WI38 (cell line): Measurements from ENCODE around the gene METAP2.

Source experiments
- H3K4me3 ChIP-seq: 2 replicates; pipeline ENCODE4 v1.5.1; 2011; ENCODE audit warnings: low read depth, mild to moderate bottlenecking, control low read depth, low read length
- TF ChIP-seq, protein P1 (sequence below): IDR thresholded peaks from 2 replicates; pipeline ENCODE4 v1.5.1; 2012; ENCODE audit warnings: low read depth, mild to moderate bottlenecking, control low read depth, low read length

METAP2 gene

DNA sequence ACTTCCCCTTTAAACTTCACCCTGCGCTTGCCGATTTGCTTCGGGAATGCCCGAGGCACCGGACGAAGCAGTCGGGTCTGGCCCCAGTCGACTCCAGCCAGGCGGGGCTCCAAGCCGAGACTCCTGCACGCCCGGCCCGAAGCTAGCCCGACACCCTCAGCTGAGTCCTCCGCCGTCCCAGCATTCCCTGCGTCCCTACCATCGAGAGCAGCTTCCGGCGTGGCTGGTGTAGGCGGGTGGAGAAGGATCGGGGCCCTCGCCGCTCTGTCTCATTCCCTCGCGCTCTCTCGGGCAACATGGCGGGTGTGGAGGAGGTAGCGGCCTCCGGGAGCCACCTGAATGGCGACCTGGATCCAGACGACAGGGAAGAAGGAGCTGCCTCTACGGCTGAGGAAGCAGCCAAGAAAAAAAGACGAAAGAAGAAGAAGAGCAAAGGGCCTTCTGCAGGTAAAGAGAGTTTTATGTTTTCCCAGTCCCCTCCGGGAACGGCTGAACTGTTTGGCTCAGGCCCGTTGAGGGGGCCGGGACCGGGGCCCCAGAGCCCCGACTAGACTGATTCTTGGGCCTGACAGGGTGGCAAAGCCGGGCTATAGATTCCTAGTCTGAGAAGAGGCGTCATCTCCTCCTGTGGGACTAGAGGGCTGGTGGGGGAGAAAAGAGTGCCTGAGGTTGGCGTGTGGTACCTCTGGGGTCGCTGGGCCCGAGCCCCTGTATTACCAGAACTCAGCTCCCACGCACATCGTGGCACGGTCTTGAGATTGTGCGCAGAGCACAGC lies at the start of gene METAP2:
Gene METAP2 (plus strand): TSS at position 269 of the 776 bp plus-strand sequence. CDS start 28 bp downstream, at position 297.
- TF ChIP-seq, protein P1, sequence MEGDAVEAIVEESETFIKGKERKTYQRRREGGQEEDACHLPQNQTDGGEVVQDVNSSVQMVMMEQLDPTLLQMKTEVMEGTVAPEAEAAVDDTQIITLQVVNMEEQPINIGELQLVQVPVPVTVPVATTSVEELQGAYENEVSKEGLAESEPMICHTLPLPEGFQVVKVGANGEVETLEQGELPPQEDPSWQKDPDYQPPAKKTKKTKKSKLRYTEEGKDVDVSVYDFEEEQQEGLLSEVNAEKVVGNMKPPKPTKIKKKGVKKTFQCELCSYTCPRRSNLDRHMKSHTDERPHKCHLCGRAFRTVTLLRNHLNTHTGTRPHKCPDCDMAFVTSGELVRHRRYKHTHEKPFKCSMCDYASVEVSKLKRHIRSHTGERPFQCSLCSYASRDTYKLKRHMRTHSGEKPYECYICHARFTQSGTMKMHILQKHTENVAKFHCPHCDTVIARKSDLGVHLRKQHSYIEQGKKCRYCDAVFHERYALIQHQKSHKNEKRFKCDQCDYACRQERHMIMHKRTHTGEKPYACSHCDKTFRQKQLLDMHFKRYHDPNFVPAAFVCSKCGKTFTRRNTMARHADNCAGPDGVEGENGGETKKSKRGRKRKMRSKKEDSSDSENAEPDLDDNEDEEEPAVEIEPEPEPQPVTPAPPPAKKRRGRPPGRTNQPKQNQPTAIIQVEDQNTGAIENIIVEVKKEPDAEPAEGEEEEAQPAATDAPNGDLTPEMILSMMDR: no peak
- H3K4me3 ChIP-seq: peak within 1 kb of the TSS; percentile 83

DNA sequence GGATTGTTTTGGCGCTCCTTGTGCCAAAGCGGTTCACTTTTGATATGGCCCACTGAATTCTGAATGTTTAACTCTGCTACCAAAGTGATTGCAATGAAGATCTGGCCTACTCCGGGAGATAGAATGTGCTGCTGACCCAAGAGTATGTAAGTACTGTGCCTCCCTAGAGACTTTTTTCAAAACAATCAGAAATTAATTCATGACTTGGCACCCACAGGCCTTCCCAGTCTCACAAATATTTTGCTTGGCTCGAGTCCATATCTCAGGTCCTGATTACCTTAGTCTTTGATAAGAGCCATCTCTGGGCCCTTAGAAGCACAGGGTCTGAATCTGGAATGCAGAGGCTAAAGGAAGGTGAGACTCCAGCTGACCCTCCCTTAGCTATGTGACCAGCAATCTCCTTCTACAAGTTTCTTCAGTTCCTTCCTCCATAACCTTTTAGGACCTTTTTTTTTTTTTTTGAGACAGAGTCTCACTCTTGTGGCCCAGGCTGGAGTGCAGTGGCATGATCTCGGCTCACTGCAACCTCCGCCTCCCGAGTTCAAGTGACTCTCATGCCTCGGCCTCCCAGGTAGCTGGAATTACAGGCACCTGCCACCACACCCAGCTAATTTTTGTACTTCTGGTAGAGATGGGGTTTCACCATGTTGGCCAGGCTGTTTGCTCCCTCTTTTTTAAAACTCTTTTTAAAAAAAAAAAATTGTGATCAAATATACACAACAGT lies 49.5 kb upstream of the METAP2 start:
- TF ChIP-seq, protein P1: no peak

DNA sequence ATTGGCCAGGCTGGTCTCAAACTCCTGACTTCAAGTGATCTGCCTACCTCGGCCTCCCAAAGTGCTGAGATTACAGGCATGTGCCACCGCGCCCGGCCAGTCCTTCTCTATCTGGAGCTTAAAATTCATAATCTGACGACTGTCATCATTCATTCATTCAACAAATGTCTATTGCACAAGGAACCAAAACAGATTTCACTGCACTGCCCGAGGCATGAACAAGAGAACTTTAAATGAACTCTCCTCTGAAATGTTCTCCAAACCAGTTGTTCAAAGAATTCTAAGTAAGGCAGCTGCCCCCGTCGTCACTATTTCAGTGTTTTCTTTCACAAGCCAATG lies 44.8 kb upstream of the METAP2 start:
- TF ChIP-seq, protein P1: no peak
- H3K4me3 ChIP-seq: no peak overlapping the region

More for the DNA sequence above, 49.5 kb upstream of the METAP2 start:
- no peak overlapping the region for H3K4me3 ChIP-seq

DNA sequence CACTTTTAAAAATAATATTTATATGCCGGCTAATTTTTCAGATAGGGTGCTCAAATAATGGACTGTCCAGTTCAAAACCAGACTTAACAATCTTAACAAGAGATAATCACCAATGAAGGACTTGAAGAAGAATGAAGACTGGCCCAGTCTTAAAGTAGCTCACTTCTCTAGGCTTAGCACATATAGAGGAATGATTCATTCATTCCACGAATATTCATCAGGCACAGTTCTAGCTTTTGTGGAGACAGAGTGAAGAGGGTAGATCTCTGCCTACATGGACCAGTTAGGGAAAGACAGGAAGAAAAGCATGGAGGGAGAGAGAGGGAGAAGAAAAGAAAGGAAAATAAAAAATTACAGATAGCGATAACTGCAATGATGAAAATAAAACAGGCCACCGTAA lies 42.8 kb upstream of the METAP2 start:
- TF ChIP-seq, protein P1: no peak

DNA sequence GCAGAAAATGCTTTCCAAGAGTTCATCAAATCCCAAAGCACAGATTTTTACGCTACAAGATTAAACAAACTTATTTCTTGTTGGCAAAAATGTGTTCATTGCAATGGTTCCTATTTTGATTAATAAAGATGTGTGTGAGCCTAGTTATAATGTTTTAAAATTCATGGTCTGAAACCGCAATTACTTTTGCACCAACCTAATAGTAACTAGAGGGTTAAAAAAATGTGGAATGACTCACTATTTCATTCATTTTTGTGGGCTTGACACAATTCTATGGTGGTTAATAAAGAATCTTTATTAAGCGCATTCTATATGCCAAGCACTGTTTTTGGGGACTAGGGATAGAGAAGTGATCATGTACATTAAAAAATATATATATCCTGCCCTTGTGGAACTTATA lies 38.6 kb upstream of the METAP2 start:
- TF ChIP-seq, protein P1: no peak
- no peak overlapping the region for H3K4me3 ChIP-seq

More for the DNA sequence above, 42.8 kb upstream of the METAP2 start:
- H3K4me3 ChIP-seq: no peak overlapping the region

DNA sequence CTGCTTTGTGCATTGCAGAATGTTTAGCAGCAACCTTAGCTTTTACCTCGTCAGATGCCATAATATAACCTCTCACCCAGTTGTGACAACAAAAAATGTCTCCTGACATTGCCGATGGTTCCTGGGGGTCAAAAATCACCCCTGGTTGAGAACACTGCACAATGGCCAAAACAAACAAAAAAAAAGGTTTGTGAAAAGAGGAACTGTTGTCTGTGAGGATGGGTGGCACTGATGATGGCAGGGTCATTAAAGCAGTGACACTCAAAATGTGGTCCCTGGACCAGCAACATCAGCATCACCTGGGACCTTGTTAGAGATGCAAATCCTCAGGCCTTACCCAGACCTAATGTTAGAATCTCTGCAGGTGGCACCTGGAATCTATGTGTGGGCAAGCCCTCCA lies 36.4 kb upstream of the METAP2 start:
- no peak overlapping the region for H3K4me3 ChIP-seq
- TF ChIP-seq, protein P1: no peak
